ENCODE data around the gene GPR52. TPM values are rescaled to one million over a fixed set of nuclear protein-coding genes. Genes with fewer than 3 reads are reported as not detected.

The GPR52 gene
- total RNA-seq, 1 donor from 2014 or later: 2.7 TPM

GRCh38 chr1:174466607-174467006 lies 18.8 kb downstream of the GPR52 start:
- no peak for DNase-seq (ENCODE audit: low spot score)

- DNase-seq (ENCODE audit: low spot score): no peak
These were observed 21.3 kb downstream of the GPR52 start for GRCh38 chr1:174469052-174469451.

- DNase-seq (ENCODE audit: low spot score): no peak
These were observed 21.9 kb downstream of the GPR52 start for GRCh38 chr1:174469687-174470086.

GRCh38 chr1:174479281-174479680 lies 31.5 kb downstream of the GPR52 start:
- DNase-seq (ENCODE audit: low spot score): no peak

GRCh38 chr1:174480324-174480723 lies 32.6 kb downstream of the GPR52 start:
- DNase-seq (ENCODE audit: low spot score): no peak

- DNase-seq (ENCODE audit: low spot score): no peak
These were observed 43.8 kb downstream of the GPR52 start for GRCh38 chr1:174491606-174492005.

GRCh38 chr1:174497478-174497877 lies 49.7 kb downstream of the GPR52 start:
- DNase-seq (ENCODE audit: low spot score): no peak
